NCI-H526 treated with DMSO at 0.1 percent for 48 hours (cell line): ENCODE measurements around the gene CFAP20DC.
"Not testable (repeated sequence)": the region's sequence is repeated elsewhere in the genome, so short reads cannot be mapped to it uniquely, and the experiment has no call there.

Experiments
- DNase-seq: peaks from one replicate; lab custom pipeline; 2025; lab: John Stamatoyannopoulos, UW

The CFAP20DC gene

GRCh38 chr3:58742239-58742638 is 307.6 kb downstream of the CFAP20DC start:
- no peak for DNase-seq

DNA sequence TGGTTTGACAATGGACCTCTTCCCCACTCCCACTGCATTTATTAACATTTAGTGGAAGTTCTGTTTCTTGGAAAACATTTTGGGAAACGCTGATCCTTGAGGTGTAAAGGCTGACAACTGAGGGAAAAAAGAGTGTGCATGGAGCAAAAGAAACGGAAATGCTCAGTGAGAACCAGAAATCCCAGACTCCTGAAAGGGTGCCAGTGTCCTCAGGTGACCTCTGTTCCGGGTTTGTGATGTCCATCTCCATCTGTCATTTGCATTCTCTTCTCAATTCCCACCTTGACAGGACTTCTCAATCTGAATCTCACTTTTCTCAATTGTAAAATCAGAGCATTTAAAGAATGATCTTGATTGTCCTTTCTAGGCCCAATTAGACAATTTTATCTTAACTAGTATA is 312.2 kb downstream of the CFAP20DC start:
- no peak for DNase-seq

- DNase-seq: no peak
These were observed 318.2 kb downstream of the CFAP20DC start for GRCh38 chr3:58731673-58732072.

GRCh38 chr3:58728723-58729122 is 321.1 kb downstream of the CFAP20DC start:
- DNase-seq: no peak

DNA sequence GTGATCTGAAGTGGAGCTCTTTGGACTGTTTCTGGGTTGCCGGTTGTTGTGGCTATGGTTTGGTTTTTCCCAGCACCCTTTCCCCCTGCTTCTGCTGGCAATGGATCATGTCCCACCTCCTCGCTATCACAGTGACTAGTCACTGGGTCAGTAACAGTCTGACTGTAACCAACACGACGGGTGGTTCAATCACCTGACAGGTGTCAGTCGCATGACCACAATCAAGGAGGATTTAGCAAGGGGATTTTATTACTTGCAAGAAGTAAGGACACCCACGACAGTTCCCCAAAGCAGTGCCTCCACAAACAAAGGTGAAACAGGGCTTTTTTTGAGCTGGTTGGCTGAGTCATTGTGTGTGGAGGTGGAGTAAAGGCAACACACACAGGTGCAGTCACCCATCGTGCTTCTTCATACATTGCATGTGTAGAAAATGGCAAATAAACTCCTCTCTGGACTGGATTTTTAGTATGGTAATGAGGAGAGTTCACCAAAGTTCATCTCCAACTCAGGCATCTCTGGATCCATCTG is 324.4 kb downstream of the CFAP20DC start:
- DNase-seq: no peak

- DNase-seq: no peak
These were observed 325.5 kb downstream of the CFAP20DC start for GRCh38 chr3:58724336-58724735.

GRCh38 chr3:58723173-58723572 is 326.7 kb downstream of the CFAP20DC start:
- no peak for DNase-seq

GRCh38 chr3:58722561-58722960 is 327.3 kb downstream of the CFAP20DC start:
- DNase-seq: no peak

DNA sequence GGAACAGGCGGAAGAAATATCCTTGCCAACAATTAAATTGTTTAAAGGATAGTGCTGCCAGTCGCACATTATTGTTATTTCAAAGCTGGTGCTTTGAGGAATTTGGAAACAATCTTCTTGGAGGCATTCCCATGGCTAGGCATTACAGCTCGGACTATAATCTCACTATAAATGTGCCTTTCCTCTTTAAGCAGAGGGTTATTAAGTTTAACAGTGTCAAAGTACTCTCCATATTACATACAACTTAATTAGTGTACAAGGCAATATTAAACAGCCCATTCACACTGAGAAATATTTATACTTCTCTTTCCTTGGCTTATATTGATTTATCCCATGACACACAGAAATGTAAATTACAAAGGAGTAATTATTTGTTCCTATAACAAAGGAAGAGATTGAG is 329.3 kb downstream of the CFAP20DC start:
- DNase-seq: no peak

GRCh38 chr3:58719684-58720083 is 330.1 kb downstream of the CFAP20DC start:
- no peak for DNase-seq

DNA sequence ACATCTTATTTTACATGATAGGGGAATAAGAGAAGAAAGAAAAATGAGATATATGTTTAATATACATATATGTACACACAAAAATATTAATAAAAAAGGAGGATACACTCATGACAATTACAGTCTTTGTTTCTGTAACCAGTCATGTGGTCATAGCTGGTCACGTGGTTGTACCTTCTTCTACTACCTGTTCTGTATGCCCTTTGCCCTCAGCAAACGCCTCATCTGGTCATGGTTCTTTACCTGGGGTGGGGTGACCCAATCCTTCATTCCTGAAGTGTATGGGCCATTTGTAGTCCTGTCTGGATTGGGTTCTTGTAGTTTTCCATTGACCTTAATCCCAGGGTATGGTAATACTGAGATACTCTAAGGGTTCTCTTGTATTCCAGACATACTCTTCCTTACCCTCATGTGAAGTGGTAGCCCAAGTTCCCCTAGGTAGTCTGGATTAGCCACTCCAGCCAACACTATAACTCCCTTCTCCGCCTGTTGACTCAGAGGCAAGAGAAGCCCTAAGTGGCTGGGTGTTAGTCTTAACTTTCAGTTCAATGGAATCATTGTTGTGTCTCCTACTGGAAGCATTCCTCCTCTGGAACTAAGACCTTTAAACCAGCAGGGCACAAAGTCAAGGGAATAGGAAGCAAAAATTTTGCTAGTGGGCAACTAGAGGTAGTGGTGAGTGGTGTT is 336.0 kb downstream of the CFAP20DC start:
- no peak for DNase-seq

GRCh38 chr3:58711871-58712270 is 338.0 kb downstream of the CFAP20DC start:
- no peak for DNase-seq

DNA sequence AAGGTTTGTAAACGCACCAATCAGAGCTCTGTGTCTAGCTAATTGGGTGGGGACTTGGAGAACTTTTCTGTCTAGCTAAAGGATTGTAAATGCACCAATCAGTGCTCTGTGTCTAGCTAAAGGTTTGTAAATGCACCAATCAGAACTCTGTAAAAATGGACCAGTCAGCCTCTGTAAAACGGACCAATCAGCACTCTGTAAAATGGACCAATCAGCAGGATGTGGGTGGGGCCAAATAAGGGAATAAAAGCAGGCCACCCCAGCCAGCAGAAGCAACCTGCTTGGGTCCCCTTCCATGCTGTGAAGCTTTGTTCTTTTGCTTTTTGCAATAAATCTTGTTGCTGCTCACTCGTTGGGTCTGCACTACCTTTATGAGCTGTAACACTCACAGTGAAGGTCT is 340.8 kb downstream of the CFAP20DC start:
- DNase-seq: not testable (repeated sequence)

DNA sequence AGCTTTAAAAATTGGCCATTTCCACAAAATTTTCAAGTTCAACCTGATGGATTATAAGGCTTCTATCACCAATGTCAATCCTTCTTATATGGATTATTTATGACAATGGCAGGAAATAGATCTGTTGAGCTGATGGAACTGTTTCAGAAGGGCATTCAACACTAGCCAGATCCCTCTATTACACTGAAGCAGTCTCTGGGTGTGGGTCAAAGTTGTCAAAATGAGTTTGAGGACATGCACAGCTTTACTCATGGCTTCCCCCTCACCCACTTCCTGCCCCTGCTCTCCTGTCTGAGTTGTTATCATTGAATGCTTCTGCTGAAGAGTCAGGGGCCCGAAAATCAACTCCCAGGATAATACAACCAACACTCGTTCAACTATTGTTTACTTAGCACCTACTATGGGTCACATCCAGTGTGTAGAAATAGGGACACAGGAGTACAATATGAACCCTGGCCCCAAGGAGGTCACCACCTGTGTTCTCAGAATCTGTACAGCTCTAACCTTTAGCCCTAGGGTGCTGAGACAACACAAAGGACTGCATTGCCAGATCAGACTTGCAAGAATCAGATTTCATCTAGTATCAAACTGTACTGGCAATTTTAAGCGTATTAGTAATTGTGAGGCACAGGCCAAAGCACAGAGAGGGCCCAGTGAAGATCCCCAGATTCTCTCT is 341.6 kb downstream of the CFAP20DC start:
- no peak for DNase-seq

DNA sequence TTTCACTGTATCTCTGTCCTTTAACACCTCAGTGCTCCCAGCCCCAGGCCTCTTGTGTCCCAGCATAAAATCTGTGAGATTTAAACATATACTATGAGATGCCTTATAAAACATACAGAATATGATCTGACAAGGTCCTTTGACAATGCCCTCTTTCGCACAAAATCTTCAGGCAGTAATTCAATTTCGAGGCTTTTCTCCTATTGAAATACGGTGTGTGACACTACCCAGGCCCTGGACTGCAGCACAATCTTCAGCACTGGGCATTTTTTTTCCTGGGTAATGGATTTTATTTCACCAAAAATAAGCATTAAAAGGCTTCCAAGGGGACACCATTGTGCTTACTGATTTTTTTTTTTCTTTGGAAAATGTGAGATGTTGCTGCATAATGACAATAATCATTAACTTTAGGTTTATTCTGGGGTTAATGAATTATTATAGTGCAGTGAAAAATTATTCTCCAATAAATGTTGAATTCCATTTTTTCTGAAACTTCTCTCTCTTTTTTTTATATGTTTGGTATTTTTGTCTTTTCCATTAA is 342.4 kb downstream of the CFAP20DC start:
- no peak for DNase-seq

DNA sequence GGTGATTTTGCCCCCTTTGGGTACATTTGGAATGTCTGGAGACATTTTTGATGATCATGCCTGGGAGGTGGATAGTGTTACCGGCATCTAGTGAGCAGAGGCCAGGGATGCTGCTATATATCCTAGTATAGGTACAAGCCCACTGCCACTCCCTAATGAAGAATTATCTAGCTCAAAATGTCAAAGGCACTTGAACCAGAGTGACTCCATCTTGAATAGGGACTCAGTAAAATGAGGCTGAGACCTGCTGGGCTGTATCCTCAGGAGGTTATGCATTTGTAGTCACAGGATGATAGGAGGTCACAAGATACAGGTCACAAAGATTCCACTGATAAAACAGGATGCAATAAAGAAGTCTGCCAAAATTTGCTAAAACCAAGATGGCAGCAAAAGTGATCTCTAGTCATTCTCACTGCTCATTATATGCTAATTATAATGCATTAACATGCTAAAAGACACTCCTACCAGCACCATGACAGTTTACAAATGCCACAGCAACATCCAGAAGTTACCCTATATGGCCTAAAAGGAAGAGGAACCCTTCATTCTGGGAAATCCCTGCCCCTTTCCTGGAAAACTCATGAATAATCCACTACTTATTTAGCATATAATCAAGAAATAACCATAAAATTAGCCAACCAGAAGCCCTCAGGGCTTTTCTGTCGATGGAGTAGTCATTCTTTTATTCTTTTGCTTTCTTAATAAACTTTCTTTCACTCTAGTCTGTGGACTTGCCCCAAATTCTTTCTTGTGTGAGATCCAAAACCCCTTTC is 343.2 kb downstream of the CFAP20DC start:
- no peak for DNase-seq

DNA sequence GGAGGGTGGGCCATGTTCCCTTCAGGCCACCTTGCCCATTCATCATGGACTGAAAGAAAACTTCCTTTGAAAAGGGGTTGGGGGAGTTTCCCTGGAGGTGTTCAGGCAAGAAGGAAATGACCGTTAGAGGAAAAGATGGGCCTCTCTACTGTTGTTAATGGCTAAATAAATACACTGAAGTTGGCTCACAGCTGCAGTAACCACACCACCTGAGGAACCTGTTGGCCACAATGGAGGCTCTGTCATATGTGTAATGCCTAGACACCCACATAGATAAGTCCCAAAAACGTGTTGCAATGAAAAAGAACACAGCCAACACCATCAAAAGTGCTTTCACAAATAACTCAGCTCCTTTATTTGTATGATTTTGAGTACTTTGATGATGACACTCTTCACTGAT is 345.1 kb downstream of the CFAP20DC start:
- DNase-seq: no peak

- DNase-seq: not testable (repeated sequence)
These were observed 345.5 kb downstream of the CFAP20DC start for GRCh38 chr3:58704304-58704703.

- no peak for DNase-seq
These were observed 351.6 kb downstream of the CFAP20DC start for GRCh38 chr3:58698246-58698645.

GRCh38 chr3:58697561-58697960 is 352.3 kb downstream of the CFAP20DC start:
- DNase-seq: no peak

DNA sequence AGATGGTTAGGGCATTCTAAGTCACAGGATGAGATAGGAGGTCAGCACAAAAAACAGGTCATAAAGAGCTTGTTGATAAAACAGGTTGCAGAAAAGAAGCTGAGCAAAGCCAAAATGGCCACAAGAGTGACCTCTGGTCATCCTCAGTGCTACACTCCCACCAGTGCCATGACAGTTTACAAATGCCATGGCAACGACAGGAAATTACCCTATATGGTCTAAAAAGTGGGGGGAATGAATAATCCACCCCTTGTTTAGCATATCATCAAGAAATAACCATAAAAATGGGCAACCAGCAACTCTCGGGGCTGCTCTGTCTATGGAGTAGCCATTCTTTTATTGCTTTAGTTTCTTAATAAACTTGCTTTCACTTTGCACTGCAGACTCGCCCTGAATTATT is 353.0 kb downstream of the CFAP20DC start:
- not testable (repeated sequence) for DNase-seq

GRCh38 chr3:58696093-58696492 is 353.7 kb downstream of the CFAP20DC start:
- DNase-seq: no peak
